OCI-LY1 (cell line): ENCODE data around the gene PKD1L1.

ENCODE experiments used
- EZH2 ChIP-seq: fragments of 200-600 bp; sonication (generic), shearing (Covaris generic); IDR thresholded peaks from 2 replicates; pipeline ENCODE4 v1.8.0; 2017; ENCODE audit warnings: borderline replicate concordance, mixed run types, mild to moderate bottlenecking, antibody characterized with exemption, low read length, moderate library complexity, mixed read lengths
- TF ChIP-seq, protein P1 (sequence below): fragments of 200-600 bp; sonication (generic), shearing (Covaris generic); IDR thresholded peaks from 2 replicates; pipeline ENCODE4 v1.5.1; 2017; ENCODE audit warnings: mild to moderate bottlenecking, antibody characterized with exemption, low read length, moderate library complexity, mixed read lengths

DNA sequence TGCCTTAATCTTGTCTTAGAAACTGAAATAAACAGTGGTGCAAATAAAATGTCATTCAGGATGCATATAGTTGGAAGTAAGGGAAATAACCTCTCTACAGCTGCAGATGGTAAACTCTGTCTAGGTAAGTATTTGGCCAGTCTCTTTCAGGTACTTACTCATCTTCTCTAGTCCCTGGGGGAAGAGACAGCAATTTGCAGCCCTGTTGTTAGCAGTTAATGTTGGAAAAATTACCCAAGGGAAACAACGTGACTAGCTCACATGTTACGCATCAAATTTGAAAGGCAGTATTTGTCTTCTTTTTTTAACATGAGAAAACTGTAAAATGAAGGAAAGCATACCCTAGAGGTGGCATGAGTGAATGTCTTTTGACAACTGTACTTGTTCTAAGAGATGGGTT lies 34.3 kb upstream of the PKD1L1 start:
- TF ChIP-seq, protein P1, sequence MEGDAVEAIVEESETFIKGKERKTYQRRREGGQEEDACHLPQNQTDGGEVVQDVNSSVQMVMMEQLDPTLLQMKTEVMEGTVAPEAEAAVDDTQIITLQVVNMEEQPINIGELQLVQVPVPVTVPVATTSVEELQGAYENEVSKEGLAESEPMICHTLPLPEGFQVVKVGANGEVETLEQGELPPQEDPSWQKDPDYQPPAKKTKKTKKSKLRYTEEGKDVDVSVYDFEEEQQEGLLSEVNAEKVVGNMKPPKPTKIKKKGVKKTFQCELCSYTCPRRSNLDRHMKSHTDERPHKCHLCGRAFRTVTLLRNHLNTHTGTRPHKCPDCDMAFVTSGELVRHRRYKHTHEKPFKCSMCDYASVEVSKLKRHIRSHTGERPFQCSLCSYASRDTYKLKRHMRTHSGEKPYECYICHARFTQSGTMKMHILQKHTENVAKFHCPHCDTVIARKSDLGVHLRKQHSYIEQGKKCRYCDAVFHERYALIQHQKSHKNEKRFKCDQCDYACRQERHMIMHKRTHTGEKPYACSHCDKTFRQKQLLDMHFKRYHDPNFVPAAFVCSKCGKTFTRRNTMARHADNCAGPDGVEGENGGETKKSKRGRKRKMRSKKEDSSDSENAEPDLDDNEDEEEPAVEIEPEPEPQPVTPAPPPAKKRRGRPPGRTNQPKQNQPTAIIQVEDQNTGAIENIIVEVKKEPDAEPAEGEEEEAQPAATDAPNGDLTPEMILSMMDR: no peak
- no peak for TF ChIP-seq EZH2
